ENCODE measurements around the gene FAS. TPM values are rescaled to one million over a fixed set of nuclear protein-coding genes. Genes with fewer than 3 reads are reported as not detected.

FAS gene
- total and polyA plus RNA-seq, 2 experiments from 2014 or later = 3.1 to 4.3 TPM

DNA sequence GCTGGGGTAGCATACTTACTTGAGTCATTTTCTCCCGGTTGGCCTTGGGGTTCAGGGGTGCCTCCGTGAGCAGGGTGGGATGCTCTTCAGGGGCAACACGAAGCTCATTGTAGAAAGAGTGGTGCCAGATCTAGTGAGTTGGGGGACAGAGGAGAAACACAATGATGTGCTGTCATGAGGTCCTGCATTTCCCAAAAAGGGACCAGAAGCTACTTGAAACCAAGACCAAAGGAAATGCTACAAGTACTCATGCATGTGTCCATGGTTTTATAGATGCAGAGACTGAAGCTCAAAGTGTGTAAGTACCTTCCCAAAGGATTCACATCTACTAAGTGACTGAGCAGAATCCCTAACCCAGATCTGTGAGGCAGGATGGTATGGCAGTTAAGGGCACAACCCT, 46.8 kb upstream of the FAS start:
- H3K27ac Mint-ChIP-seq = no peak overlapping the region
- DNase-seq (ENCODE audit: low spot score) = no peak
- no peak for ATAC-seq

DNA sequence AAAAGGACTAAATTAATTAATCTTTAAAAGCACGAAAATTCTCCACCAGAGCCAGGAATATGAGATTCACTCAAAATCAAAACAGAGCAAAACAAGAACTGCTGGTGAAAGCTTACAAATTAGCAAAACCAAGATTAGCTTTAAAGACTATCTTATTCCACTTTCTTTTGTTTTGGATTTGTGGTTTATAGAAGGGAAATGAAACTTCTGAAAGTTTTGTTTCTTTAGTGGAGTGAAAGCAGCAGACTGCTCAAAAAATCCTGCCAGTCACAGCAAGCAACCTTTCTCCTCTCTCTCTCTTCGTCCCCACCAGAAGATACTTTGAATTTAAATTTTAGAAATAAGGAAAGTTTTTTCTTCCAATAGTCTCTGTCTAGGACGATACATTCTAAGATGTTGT, 45.8 kb upstream of the FAS start:
- Histone ChIP-seq H3K4me1 (ENCODE audit: insufficient read depth) (no peaks in the 10 kb centered on the region), H3K27ac (ENCODE audit: low read depth) (no peak overlapping the region), H3F3A (replicated peaks; ENCODE audit: low read depth) (no peaks in the 10 kb centered on the region), H3K4me3 (no peak overlapping the region), H3K79me2 (replicated peaks; ENCODE audit: insufficient read depth) (no peaks in the 10 kb centered on the region), H3K4me2 (no peak overlapping the region), H2AFZ (no peak overlapping the region), H3K27me3 (ENCODE audit: insufficient read depth) (no peaks in the 10 kb centered on the region), H3K36me3 (ENCODE audit: insufficient read depth) (no peaks in the 10 kb centered on the region), H4K20me1 (replicated peaks; ENCODE audit: insufficient read depth) (no peaks in the 10 kb centered on the region), H3K9me2 (ENCODE audit: insufficient read depth) (no peaks in the 10 kb centered on the region)
- TF ChIP-seq ZNF114 (CRISPR knock-in tag; IDR thresholded peaks at IDR 0.05) (no peak), CREB1 (CRISPR knock-in tag; IDR thresholded peaks at IDR 0.05; ENCODE audit: low read depth) (no peak), ZNF331 (CRISPR knock-in tag; IDR thresholded peaks at IDR 0.05; ENCODE audit: low read depth) (no peak), NANOG (IDR thresholded peaks at IDR 0.05; ENCODE audit: borderline replicate concordance) (no peak), JUNB (IDR thresholded peaks at IDR 0.05; ENCODE audit: unreplicated experiment) (no peak), EZH2phosphoT487 (IDR thresholded peaks at IDR 0.05; ENCODE audit: unreplicated experiment) (no peak)
- TF ChIP-seq, protein P1, sequence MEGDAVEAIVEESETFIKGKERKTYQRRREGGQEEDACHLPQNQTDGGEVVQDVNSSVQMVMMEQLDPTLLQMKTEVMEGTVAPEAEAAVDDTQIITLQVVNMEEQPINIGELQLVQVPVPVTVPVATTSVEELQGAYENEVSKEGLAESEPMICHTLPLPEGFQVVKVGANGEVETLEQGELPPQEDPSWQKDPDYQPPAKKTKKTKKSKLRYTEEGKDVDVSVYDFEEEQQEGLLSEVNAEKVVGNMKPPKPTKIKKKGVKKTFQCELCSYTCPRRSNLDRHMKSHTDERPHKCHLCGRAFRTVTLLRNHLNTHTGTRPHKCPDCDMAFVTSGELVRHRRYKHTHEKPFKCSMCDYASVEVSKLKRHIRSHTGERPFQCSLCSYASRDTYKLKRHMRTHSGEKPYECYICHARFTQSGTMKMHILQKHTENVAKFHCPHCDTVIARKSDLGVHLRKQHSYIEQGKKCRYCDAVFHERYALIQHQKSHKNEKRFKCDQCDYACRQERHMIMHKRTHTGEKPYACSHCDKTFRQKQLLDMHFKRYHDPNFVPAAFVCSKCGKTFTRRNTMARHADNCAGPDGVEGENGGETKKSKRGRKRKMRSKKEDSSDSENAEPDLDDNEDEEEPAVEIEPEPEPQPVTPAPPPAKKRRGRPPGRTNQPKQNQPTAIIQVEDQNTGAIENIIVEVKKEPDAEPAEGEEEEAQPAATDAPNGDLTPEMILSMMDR (conservative IDR thresholded peaks at IDR 0.05; ENCODE audit: low read depth in 2 of 2) = no peak
- TF ChIP-seq, protein P2, sequence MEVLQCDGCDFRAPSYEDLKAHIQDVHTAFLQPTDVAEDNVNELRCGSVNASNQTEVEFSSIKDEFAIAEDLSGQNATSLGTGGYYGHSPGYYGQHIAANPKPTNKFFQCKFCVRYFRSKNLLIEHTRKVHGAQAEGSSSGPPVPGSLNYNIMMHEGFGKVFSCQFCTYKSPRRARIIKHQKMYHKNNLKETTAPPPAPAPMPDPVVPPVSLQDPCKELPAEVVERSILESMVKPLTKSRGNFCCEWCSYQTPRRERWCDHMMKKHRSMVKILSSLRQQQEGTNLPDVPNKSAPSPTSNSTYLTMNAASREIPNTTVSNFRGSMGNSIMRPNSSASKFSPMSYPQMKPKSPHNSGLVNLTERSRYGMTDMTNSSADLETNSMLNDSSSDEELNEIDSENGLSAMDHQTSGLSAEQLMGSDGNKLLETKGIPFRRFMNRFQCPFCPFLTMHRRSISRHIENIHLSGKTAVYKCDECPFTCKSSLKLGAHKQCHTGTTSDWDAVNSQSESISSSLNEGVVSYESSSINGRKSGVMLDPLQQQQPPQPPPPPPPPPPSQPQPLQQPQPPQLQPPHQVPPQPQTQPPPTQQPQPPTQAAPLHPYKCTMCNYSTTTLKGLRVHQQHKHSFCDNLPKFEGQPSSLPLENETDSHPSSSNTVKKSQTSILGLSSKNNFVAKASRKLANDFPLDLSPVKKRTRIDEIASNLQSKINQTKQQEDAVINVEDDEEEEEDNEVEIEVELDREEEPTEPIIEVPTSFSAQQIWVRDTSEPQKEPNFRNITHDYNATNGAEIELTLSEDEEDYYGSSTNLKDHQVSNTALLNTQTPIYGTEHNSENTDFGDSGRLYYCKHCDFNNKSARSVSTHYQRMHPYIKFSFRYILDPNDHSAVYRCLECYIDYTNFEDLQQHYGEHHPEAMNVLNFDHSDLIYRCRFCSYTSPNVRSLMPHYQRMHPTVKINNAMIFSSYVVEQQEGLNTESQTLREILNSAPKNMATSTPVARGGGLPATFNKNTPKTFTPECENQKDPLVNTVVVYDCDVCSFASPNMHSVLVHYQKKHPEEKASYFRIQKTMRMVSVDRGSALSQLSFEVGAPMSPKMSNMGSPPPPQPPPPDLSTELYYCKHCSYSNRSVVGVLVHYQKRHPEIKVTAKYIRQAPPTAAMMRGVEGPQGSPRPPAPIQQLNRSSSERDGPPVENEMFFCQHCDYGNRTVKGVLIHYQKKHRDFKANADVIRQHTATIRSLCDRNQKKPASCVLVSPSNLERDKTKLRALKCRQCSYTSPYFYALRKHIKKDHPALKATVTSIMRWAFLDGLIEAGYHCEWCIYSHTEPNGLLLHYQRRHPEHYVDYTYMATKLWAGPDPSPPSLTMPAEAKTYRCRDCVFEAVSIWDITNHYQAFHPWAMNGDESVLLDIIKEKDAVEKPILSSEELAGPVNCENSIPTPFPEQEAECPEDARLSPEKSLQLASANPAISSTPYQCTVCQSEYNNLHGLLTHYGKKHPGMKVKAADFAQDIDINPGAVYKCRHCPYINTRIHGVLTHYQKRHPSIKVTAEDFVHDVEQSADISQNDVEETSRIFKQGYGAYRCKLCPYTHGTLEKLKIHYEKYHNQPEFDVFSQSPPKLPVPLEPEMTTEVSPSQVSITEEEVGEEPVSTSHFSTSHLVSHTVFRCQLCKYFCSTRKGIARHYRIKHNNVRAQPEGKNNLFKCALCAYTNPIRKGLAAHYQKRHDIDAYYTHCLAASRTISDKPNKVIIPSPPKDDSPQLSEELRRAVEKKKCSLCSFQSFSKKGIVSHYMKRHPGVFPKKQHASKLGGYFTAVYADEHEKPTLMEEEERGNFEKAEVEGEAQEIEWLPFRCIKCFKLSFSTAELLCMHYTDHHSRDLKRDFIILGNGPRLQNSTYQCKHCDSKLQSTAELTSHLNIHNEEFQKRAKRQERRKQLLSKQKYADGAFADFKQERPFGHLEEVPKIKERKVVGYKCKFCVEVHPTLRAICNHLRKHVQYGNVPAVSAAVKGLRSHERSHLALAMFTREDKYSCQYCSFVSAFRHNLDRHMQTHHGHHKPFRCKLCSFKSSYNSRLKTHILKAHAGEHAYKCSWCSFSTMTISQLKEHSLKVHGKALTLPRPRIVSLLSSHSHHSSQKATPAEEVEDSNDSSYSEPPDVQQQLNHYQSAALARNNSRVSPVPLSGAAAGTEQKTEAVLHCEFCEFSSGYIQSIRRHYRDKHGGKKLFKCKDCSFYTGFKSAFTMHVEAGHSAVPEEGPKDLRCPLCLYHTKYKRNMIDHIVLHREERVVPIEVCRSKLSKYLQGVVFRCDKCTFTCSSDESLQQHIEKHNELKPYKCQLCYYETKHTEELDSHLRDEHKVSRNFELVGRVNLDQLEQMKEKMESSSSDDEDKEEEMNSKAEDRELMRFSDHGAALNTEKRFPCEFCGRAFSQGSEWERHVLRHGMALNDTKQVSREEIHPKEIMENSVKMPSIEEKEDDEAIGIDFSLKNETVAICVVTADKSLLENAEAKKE (CRISPR knock-in tag; IDR thresholded peaks at IDR 0.05) = no peak
- H3K36me3 Mint-ChIP-seq (ENCODE audit: low read depth) = no peaks in the 10 kb centered on the region
- DNase-seq (ENCODE audit: low spot score) (no peak), ATAC-seq (no peak)
- H3K27ac Mint-ChIP-seq = no peak overlapping the region
- peaks cover 3% of the 10 kb centered on the region for H3K27me3 Mint-ChIP-seq (ENCODE audit: insufficient read depth, low read depth, poor library complexity)
- no peaks in the 10 kb centered on the region for H3K9me3 Mint-ChIP-seq
- H3K4me3 Mint-ChIP-seq = no peak overlapping the region
- H3K4me1 Mint-ChIP-seq = no peaks in the 10 kb centered on the region

More for the DNA sequence above, 46.8 kb upstream of the FAS start:
- Histone ChIP-seq H3F3A (replicated peaks; ENCODE audit: low read depth) (no peaks in the 10 kb centered on the region), H3K27ac (ENCODE audit: low read depth) (no peak overlapping the region), H3K27me3 (ENCODE audit: insufficient read depth) (no peaks in the 10 kb centered on the region), H3K4me3 (no peak overlapping the region), H3K9me2 (ENCODE audit: insufficient read depth) (no peaks in the 10 kb centered on the region), H3K36me3 (ENCODE audit: insufficient read depth) (no peaks in the 10 kb centered on the region), H2AFZ (no peak overlapping the region), H3K4me2 (no peak overlapping the region), H3K4me1 (ENCODE audit: insufficient read depth) (no peaks in the 10 kb centered on the region), H4K20me1 (replicated peaks; ENCODE audit: insufficient read depth) (no peaks in the 10 kb centered on the region), H3K79me2 (replicated peaks; ENCODE audit: insufficient read depth) (no peaks in the 10 kb centered on the region)
- TF ChIP-seq, protein P3, sequence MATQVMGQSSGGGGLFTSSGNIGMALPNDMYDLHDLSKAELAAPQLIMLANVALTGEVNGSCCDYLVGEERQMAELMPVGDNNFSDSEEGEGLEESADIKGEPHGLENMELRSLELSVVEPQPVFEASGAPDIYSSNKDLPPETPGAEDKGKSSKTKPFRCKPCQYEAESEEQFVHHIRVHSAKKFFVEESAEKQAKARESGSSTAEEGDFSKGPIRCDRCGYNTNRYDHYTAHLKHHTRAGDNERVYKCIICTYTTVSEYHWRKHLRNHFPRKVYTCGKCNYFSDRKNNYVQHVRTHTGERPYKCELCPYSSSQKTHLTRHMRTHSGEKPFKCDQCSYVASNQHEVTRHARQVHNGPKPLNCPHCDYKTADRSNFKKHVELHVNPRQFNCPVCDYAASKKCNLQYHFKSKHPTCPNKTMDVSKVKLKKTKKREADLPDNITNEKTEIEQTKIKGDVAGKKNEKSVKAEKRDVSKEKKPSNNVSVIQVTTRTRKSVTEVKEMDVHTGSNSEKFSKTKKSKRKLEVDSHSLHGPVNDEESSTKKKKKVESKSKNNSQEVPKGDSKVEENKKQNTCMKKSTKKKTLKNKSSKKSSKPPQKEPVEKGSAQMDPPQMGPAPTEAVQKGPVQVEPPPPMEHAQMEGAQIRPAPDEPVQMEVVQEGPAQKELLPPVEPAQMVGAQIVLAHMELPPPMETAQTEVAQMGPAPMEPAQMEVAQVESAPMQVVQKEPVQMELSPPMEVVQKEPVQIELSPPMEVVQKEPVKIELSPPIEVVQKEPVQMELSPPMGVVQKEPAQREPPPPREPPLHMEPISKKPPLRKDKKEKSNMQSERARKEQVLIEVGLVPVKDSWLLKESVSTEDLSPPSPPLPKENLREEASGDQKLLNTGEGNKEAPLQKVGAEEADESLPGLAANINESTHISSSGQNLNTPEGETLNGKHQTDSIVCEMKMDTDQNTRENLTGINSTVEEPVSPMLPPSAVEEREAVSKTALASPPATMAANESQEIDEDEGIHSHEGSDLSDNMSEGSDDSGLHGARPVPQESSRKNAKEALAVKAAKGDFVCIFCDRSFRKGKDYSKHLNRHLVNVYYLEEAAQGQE (IDR thresholded peaks at IDR 0.05; ENCODE audit: unreplicated experiment) = no peak
- Mint-ChIP-seq H3K9me3 (no peaks in the 10 kb centered on the region), H3K4me3 (no peak overlapping the region), H3K27me3 (ENCODE audit: insufficient read depth, low read depth, poor library complexity) (peaks cover 3% of the 10 kb centered on the region), H3K36me3 (ENCODE audit: low read depth) (no peaks in the 10 kb centered on the region), H3K4me1 (no peaks in the 10 kb centered on the region)
